ENCODE measurements around the gene THBS2. TPM values are rescaled to one million over a fixed set of nuclear protein-coding genes. Genes with fewer than 3 reads are reported as not detected.

THBS2 gene
- total RNA-seq, 1 experiment from 2014 or later = 93.5 TPM

- no peak for DNase-seq (ENCODE audit: low read depth)
Measured at GRCh38 chr6:169230946-169231789, 22.5 kb downstream of the THBS2 start.

- no peak for DNase-seq (ENCODE audit: low read depth)
Measured at GRCh38 chr6:169230322-169230665, 23.4 kb downstream of the THBS2 start.

- DNase-seq (ENCODE audit: low read depth) = no peak
Measured at GRCh38 chr6:169229615-169230321, 23.9 kb downstream of the THBS2 start.

GRCh38 chr6:169227116-169227515, 26.5 kb downstream of the THBS2 start:
- no peak for DNase-seq (ENCODE audit: low read depth)

- DNase-seq (ENCODE audit: low read depth) = no peak
Measured at GRCh38 chr6:169225887-169226286, 27.8 kb downstream of the THBS2 start.

- no peak for DNase-seq (ENCODE audit: low read depth)
Measured at GRCh38 chr6:169225131-169225576, 28.5 kb downstream of the THBS2 start.

- no peak for DNase-seq (ENCODE audit: low read depth)
Measured at GRCh38 chr6:169224716-169225115, 28.9 kb downstream of the THBS2 start.

GRCh38 chr6:169224185-169224695, 29.4 kb downstream of the THBS2 start:
- peak; percentile 92 for DNase-seq (ENCODE audit: low read depth)

GRCh38 chr6:169223006-169223405, 30.6 kb downstream of the THBS2 start:
- no peak for DNase-seq (ENCODE audit: low read depth)

GRCh38 chr6:169222126-169222525, 31.5 kb downstream of the THBS2 start:
- DNase-seq (ENCODE audit: low read depth) = no peak

- no peak for DNase-seq (ENCODE audit: low read depth)
Measured at GRCh38 chr6:169221264-169221663, 32.4 kb downstream of the THBS2 start.

- no peak for DNase-seq (ENCODE audit: low read depth)
Measured at GRCh38 chr6:169220068-169220964, 33.3 kb downstream of the THBS2 start.

- DNase-seq (ENCODE audit: low read depth) = no peak
Measured at GRCh38 chr6:169217972-169218371, 35.7 kb downstream of the THBS2 start.

GRCh38 chr6:169216830-169217229, 36.8 kb downstream of the THBS2 start:
- DNase-seq (ENCODE audit: low read depth) = no peak

- no peak for DNase-seq (ENCODE audit: low read depth)
Measured at GRCh38 chr6:169215201-169215681, 38.4 kb downstream of the THBS2 start.

GRCh38 chr6:169214789-169215188, 38.9 kb downstream of the THBS2 start:
- DNase-seq (ENCODE audit: low read depth) = peak; percentile 88

- no peak for DNase-seq (ENCODE audit: low read depth)
Measured at GRCh38 chr6:169213814-169214520, 39.7 kb downstream of the THBS2 start.

GRCh38 chr6:169212897-169213813, 40.5 kb downstream of the THBS2 start:
- DNase-seq (ENCODE audit: low read depth) = peak; percentile 91

- peak; percentile 43 for DNase-seq (ENCODE audit: low read depth)
Measured at GRCh38 chr6:169212436-169212835, 41.2 kb downstream of the THBS2 start.

- no peak for DNase-seq (ENCODE audit: low read depth)
Measured at GRCh38 chr6:169211881-169212280, 41.8 kb downstream of the THBS2 start.

Data from RPMI7951 (cell line).